Fibroblast of the aortic adventitia (primary cell): ENCODE results near the gene COL2A1. TPM values are rescaled to one million over a fixed set of nuclear protein-coding genes. Genes with fewer than 3 reads are reported as not detected.

Source experiments
- total RNA-seq: library from RNA; depleted of rRNA; stranded (reverse); fragments of >200 nt; gene quantifications from 2 replicates; pipeline ENCODE4 v1.2.3, GENCODE V29; 2012; ENCODE audit warnings: low replicate concordance

Gene COL2A1
- total RNA-seq, 1 donor, result not detected

Other genes with a start within 250 kb of the COL2A1 start
- 5.2 and 16.6 TPM in 2 replicates for gene RAPGEF3, start 245.6 kb downstream of the COL2A1 start, total RNA-seq
- 22.0 and 25.1 TPM in 2 replicates for gene SLC48A1, start 231.2 kb downstream of the COL2A1 start, total RNA-seq
- gene HDAC7, start 184.6 kb downstream of the COL2A1 start, total RNA-seq, result 48.9 and 78.8 TPM in 2 replicates
- gene VDR, start 99.5 kb downstream of the COL2A1 start, total RNA-seq, result 5.0 and 12.5 TPM in 2 replicates
- gene TMEM106C, start 40.9 kb downstream of the COL2A1 start, total RNA-seq, result 13.4 and 90.7 TPM in 2 replicates
- 33.8 and 43.8 TPM in 2 replicates for gene SENP1, start 101.6 kb upstream of the COL2A1 start, total RNA-seq
- 50.5 and 93.8 TPM in 2 replicates for gene PFKM, start 114.9 kb upstream of the COL2A1 start, total RNA-seq
- gene ASB8, start 153.0 kb upstream of the COL2A1 start, total RNA-seq, result 29.7 and 32.8 TPM in 2 replicates
- gene CCDC184, start 179.2 kb upstream of the COL2A1 start, total RNA-seq, result 0.63 and 1.1 TPM in 2 replicates
- gene OR10AD1, start 198.8 kb upstream of the COL2A1 start, total RNA-seq, result not detected in 2 replicates